A549 (cell line): ENCODE measurements around the gene TAOK3. TPM values are rescaled to one million over a fixed set of nuclear protein-coding genes. Genes with fewer than 3 reads are reported as not detected.

ENCODE experiments used
- ATAC-seq, 2 experiments: fragments of 200-7000 bp in 1 of 2; fragments of >200 bp in 1 of 2; cut with Nextera tagmentation in 1 of 2; cut with Tn5 transposase in 1 of 2; 3 replicates each; pipeline versions ENCODE4 v1.8.0 to v1.9.1; 2018 to 2020; ENCODE audit warnings: mild to moderate bottlenecking in 1 of 2, moderate library complexity in 1 of 2
- CTCF ChIA-PET: fragments of 300-600 bp; sonication (Branson Sonifier 250); formaldehyde crosslinking; extraction: SDS; loops from one replicate; lab custom pipeline; 2021; ENCODE audit warnings: antibody characterized with exemption, inconsistent platforms; lab: Yijun Ruan, JAX
- POLR2A ChIA-PET: fragments of 350-600 bp; formaldehyde crosslinking; extraction: SDS; loops from one replicate; lab custom pipeline; 2021; ENCODE audit warnings: antibody characterized with exemption, inconsistent platforms; lab: Yijun Ruan, JAX
- DNase-seq, 2 experiments: peaks; one replicate each; pipeline versions ENCODE4 v3.0.0 to v3.0.0-alpha.2; 2011 to 2016; ENCODE audit warnings: low read depth in 1 of 2, low spot score in 1 of 2
- FAIRE-seq: peaks from 2 replicates; lab custom pipeline; 2011; peaks lifted over from hg19 to GRCh38; lab: Jason Lieb, UNC
- H3K27ac ChIP-seq, 2 experiments: fragments of >200 bp; sonication (Bioruptor Twin); formaldehyde crosslinking; 3 replicates each; pipeline ENCODE4 v1.5.1; 2016 to 2017
- H3K4me1 ChIP-seq: fragments of >200 bp; sonication (Bioruptor Twin); formaldehyde crosslinking; 3 replicates; pipeline ENCODE4 v1.6.1; 2016
- H3K4me2 ChIP-seq: fragments of >200 bp; sonication (Bioruptor Twin); formaldehyde crosslinking; 3 replicates; pipeline ENCODE4 v1.6.1; 2016
- H3K4me3 ChIP-seq: fragments of >200 bp; sonication (Bioruptor Twin); formaldehyde crosslinking; 3 replicates; pipeline ENCODE4 v1.5.1; 2016
- H3K9me3 ChIP-seq: fragments of >200 bp; sonication (Bioruptor Twin); formaldehyde crosslinking; 3 replicates; pipeline ENCODE4 v1.6.1; 2016
- CEBPB ChIP-seq, 2 experiments: fragments of >200 bp in 1 of 2; sonication (Bioruptor Twin) in 1 of 2; formaldehyde crosslinking in 1 of 2; IDR thresholded peaks; 2 replicates each; pipeline ENCODE4 v1.6.1; 2012 to 2016
- CHD4 ChIP-seq: fragments of 200-600 bp; sonication (generic); IDR thresholded peaks from 2 replicates; pipeline ENCODE4 v1.6.1; 2016; ENCODE audit warnings: antibody characterized with exemption, mild to moderate bottlenecking, borderline replicate concordance
- EP300 ChIP-seq, 2 experiments: fragments of >200 bp; sonication (Bioruptor Twin); formaldehyde crosslinking; IDR thresholded peaks; 2 replicates in 1 of 2; 3 replicates in 1 of 2; pipeline ENCODE4 v1.6.1; 2016 to 2017
- FOSL2 ChIP-seq, 2 experiments: fragments of 450-650 bp in 1 of 2; fragments of >200 bp in 1 of 2; sonication (Bioruptor Twin) in 1 of 2; formaldehyde crosslinking; IDR thresholded peaks; 2 replicates each; pipeline versions ENCODE4 v1.5.0 to v1.6.1; 2016 to 2020; ENCODE audit warnings: mild to moderate bottlenecking in 1 of 2, moderate library complexity in 1 of 2
- HDAC2 ChIP-seq: fragments of 200-600 bp; sonication (generic); IDR thresholded peaks from 2 replicates; pipeline ENCODE4 v1.6.1; 2016
- HEYL ChIP-seq: fragments of 250-450 bp; sonication (Bioruptor Pico); IDR thresholded peaks from 2 replicates; pipeline ENCODE4 v1.8.0; 2021; ENCODE audit warnings: mild to moderate bottlenecking, moderate library complexity
- HOXA7 ChIP-seq: fragments of 250-450 bp; sonication (Bioruptor Pico); IDR thresholded peaks from 2 replicates; pipeline ENCODE4 v1.5.0; 2020; ENCODE audit warnings: mild to moderate bottlenecking, moderate library complexity
- JUNB ChIP-seq: fragments of >200 bp; sonication (Bioruptor Twin); formaldehyde crosslinking; IDR thresholded peaks from 2 replicates; pipeline ENCODE4 v1.6.1; 2016
- MAFK ChIP-seq: fragments of 450-650 bp; IDR thresholded peaks from 2 replicates; pipeline ENCODE4 v1.6.1; 2014; ENCODE audit not compliant: partially characterized antibody
- NFE2L2 ChIP-seq: fragments of 150-350 bp; conservative IDR thresholded peaks from 2 replicates; pipeline ENCODE4 v1.6.1; 2014; ENCODE audit warnings: low read length
- RAD21 ChIP-seq, 2 experiments: fragments of >200 bp in 1 of 2; sonication (Bioruptor Twin) in 1 of 2; formaldehyde crosslinking in 1 of 2; IDR thresholded peaks in 1 of 2; conservative IDR thresholded peaks in 1 of 2; 2 replicates in 1 of 2; 3 replicates in 1 of 2; pipeline ENCODE4 v1.6.1; 2012 to 2018; ENCODE audit warnings: inconsistent platforms in 1 of 2
- RNF2 ChIP-seq: fragments of 200-600 bp; sonication (generic); IDR thresholded peaks from 2 replicates; pipeline ENCODE4 v1.6.1; 2016; ENCODE audit warnings: low read depth, mild to moderate bottlenecking, antibody characterized with exemption, moderate library complexity, borderline replicate concordance
- SMC3 ChIP-seq: fragments of >200 bp; sonication (Bioruptor Twin); formaldehyde crosslinking; IDR thresholded peaks from 3 replicates; pipeline ENCODE4 v1.6.1; 2018; ENCODE audit warnings: inconsistent platforms
- ZC3H11A ChIP-seq: fragments of 450-650 bp; IDR thresholded peaks from 2 replicates; pipeline ENCODE4 v1.6.1; 2014; ENCODE audit warnings: antibody characterized with exemption, mild to moderate bottlenecking
- WGBS: methylation state at CpG from one replicate; pipeline ENCODE4 v1.1.6; 2017; ENCODE audit errors: missing lambda C conversion rate; 5-methylcytosine and 5-hydroxymethylcytosine counted together
- polyA plus RNA-seq, 4 experiments: library from polyadenylated mRNA; depleted of rRNA in 3 of 4; stranded (reverse); fragments of >200 nt; fragmentation: RNase III in 1 of 4; extraction: RNeasy Plus Mini Kit Qiagen cat#74134 plus additional on column Dnase treatment in 1 of 4; gene quantifications; 2 replicates in 3 of 4; 3 replicates in 1 of 4; pipeline ENCODE4 v1.2.3, GENCODE V29; 2011 to 2017
- TF ChIP-seq, protein P1 (sequence below): fragments of >200 bp; sonication (Bioruptor Twin); formaldehyde crosslinking; IDR thresholded peaks from 3 replicates; pipeline ENCODE4 v1.5.1; 2016
- TF ChIP-seq, protein P2 (sequence below): fragments of 250-450 bp; sonication (Bioruptor Pico); IDR thresholded peaks from 2 replicates; pipeline ENCODE4 v1.5.0; 2020; ENCODE audit warnings: low read depth, mild to moderate bottlenecking, moderate library complexity
- TF ChIP-seq, protein P3 (sequence below): fragments of 450-650 bp; IDR thresholded peaks from 2 replicates; pipeline ENCODE4 v1.6.1; 2014; ENCODE audit warnings: antibody characterized with exemption
- TF ChIP-seq, protein P4 (sequence below): fragments of >200 bp; sonication (Bioruptor Twin); formaldehyde crosslinking; IDR thresholded peaks from 2 replicates; pipeline ENCODE4 v1.6.1; 2016
- TF ChIP-seq, protein P5 (sequence below): fragments of 150-350 bp; IDR thresholded peaks from 2 replicates; pipeline ENCODE4 v1.6.1; 2014; ENCODE audit warnings: low read depth, mild to moderate bottlenecking, low read length
- TF ChIP-seq, protein P6 (sequence below): IDR thresholded peaks from 2 replicates; pipeline ENCODE4 v1.6.1; 2012; ENCODE audit warnings: low read depth, borderline replicate concordance

TAOK3 gene
- polyA plus RNA-seq, 2 of the 4 experiments (the other 2 are of a cell fraction), result 13.1 to 27.6 TPM

DNA sequence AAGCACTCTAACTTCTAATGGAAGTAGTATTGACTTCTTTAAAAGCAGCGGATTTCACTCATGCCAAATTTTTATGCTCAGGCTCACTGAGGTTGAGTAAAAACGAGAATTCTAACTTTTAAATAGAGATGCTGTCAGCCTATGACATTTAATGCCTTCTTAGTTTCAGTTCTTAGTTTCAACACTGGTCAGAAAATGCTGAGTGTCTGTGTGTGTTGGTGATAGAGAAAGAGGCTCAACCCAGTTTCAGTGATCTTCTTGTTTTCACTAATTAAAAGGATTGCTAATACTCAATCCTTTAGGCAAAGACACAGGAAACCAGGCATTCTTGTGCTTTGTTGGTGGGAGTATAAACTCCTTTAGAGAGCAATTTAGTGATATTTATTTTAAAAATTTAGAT is 205.8 kb downstream of the TAOK3 start:
- ChIA-PET POLR2A (no interaction called here), CTCF (interaction anchor here (0.6 to 4.4 kb wide), 7 partner anchors 8 to 886 kb away, joined by 3 to 61 read pairs (median 5); partner anchors contain the start of genes SUDS3 and TAOK3)
- Histone ChIP-seq H3K4me2 (no peak overlapping the region), H3K9me3 (no peaks in the 10 kb centered on the region), H3K27ac (no peak overlapping the region), H3K4me1 (no peaks in the 10 kb centered on the region), H3K4me3 (no peak overlapping the region)
- no peak for DNase-seq
- 83% methylated on average over 2 of the region's 2 CpGs for WGBS
- FAIRE-seq, result no peak
- no peak for ATAC-seq
- no peak for TF ChIP-seq ZC3H11A
- no peak for TF ChIP-seq HOXA7 (CRISPR knock-in tag)
- TF ChIP-seq FOSL2 (IDR thresholded peaks at IDR 0.05), result no peak
- TF ChIP-seq FOSL2 (CRISPR knock-in tag; IDR thresholded peaks at IDR 0.05), result no peak

DNA sequence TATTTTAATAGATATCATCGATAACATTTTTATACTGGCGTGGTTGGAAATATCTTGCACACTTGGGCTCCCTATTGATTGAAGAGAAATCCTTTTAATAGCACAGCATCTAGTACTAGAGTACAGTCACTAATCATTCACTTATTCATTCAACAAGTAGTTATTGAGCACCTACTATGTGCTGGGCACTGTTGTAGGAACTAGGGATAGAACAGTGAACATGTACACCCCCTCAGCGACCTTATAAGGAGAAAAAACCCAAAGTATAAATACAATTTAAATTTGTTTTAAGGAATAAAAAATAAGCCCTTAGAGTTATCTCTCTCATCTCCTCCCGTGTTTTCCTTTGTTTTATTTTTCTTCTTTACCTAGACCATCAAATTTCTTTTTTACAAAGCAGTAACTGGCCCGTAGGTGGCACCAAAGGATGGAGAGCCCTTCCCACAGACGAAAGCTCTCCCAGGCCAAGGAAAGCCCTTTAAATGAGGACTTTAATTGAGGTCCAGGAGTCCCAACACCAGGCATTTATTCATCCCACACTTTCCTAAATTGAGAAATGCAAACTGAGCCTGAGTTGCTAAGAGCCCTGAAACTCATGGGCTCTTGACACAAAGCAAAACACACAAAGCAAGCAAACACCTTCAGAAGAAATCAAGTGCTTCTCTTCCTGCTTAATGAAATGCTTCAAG is 207.8 kb downstream of the TAOK3 start:
- H3K4me1 ChIP-seq, result no peaks in the 10 kb centered on the region
- ATAC-seq (peak; percentile 87 to 89), FAIRE-seq (no peak), DNase-seq (peak; percentile 48 to 51)
- CTCF ChIA-PET, result interaction anchor here (0.5 to 3.5 kb wide), 18 partner anchors 10 to 290 kb away, joined by 3 to 61 read pairs (median 4); partner anchors contain the start of genes PEBP1, SUDS3 and TAOK3
- no peaks in the 10 kb centered on the region for H3K9me3 ChIP-seq
- WGBS, result 42% methylated on average over 6 of the region's 6 CpGs
- POLR2A ChIA-PET, result interaction anchor here (0.6 to 1.0 kb wide), 2 partner anchors 30 to 211 kb away, joined by 4 to 7 read pairs; partner anchors contain the start of gene SUDS3
- TF ChIP-seq SMC3, result peak; percentile 55; the same call in 2 of the 3 replicates
- TF ChIP-seq CEBPB (IDR thresholded peaks at IDR 0.05), result no peak
- no peak for TF ChIP-seq HEYL (CRISPR knock-in tag)
- TF ChIP-seq, protein P1, sequence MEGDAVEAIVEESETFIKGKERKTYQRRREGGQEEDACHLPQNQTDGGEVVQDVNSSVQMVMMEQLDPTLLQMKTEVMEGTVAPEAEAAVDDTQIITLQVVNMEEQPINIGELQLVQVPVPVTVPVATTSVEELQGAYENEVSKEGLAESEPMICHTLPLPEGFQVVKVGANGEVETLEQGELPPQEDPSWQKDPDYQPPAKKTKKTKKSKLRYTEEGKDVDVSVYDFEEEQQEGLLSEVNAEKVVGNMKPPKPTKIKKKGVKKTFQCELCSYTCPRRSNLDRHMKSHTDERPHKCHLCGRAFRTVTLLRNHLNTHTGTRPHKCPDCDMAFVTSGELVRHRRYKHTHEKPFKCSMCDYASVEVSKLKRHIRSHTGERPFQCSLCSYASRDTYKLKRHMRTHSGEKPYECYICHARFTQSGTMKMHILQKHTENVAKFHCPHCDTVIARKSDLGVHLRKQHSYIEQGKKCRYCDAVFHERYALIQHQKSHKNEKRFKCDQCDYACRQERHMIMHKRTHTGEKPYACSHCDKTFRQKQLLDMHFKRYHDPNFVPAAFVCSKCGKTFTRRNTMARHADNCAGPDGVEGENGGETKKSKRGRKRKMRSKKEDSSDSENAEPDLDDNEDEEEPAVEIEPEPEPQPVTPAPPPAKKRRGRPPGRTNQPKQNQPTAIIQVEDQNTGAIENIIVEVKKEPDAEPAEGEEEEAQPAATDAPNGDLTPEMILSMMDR, result peak; percentile 68
- TF ChIP-seq CHD4, result no peak
- TF ChIP-seq, protein P2, sequence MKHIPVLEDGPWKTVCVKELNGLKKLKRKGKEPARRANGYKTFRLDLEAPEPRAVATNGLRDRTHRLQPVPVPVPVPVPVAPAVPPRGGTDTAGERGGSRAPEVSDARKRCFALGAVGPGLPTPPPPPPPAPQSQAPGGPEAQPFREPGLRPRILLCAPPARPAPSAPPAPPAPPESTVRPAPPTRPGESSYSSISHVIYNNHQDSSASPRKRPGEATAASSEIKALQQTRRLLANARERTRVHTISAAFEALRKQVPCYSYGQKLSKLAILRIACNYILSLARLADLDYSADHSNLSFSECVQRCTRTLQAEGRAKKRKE (CRISPR knock-in tag), result no peak
- no peak for TF ChIP-seq JUNB
- TF ChIP-seq HDAC2, result no peak
- TF ChIP-seq RAD21 (conservative IDR thresholded peaks at IDR 0.05 in 1 of 2, IDR thresholded peaks at IDR 0.05 in 1 of 2), result peak; percentile 70 to 82
- no peak for TF ChIP-seq MAFK
- H3K4me2 ChIP-seq, result no peak overlapping the region
- H3K27ac ChIP-seq, result no peak overlapping the region
- H3K4me3 ChIP-seq, result no peak overlapping the region

DNA sequence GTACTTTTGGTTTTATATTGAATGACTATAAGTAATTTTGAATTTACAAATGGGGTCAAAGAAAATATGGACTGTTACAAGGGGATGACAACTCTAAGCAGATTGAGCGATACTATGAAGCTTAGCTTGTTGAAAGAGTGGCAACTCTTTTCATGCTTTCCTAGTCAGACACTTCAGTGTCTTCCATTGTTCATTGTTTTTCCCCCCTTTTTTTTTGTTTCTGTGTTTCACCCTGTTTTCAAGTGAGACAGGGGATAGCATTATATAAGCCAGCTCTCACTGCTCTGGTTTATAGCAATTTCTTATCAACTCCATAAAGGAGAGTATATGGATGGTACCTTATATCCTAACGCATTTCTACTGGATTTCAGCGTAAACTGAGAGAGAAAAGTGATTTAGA is 212.2 kb downstream of the TAOK3 start:
- no peaks in the 10 kb centered on the region for H3K4me1 ChIP-seq
- no peak overlapping the region for H3K4me2 ChIP-seq
- ATAC-seq, result no peak
- ChIA-PET POLR2A (no interaction called here), CTCF (interaction anchor here (0.6 to 3.0 kb wide), 5 partner anchors 11 to 383 kb away, joined by 3 to 24 read pairs (median 3); partner anchors contain the start of gene SUDS3)
- H3K27ac ChIP-seq, result no peak overlapping the region
- DNase-seq, result no peak
- FAIRE-seq, result no peak
- H3K4me3 ChIP-seq, result no peak overlapping the region
- TF ChIP-seq RNF2, result no peak
- TF ChIP-seq JUNB, result no peak
- TF ChIP-seq, protein P3, sequence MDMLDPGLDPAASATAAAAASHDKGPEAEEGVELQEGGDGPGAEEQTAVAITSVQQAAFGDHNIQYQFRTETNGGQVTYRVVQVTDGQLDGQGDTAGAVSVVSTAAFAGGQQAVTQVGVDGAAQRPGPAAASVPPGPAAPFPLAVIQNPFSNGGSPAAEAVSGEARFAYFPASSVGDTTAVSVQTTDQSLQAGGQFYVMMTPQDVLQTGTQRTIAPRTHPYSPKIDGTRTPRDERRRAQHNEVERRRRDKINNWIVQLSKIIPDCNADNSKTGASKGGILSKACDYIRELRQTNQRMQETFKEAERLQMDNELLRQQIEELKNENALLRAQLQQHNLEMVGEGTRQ, result no peak
- TF ChIP-seq NFE2L2, result no peak
- TF ChIP-seq EP300 (IDR thresholded peaks at IDR 0.05), result no peak
- no peak for TF ChIP-seq MAFK
- TF ChIP-seq, protein P4, sequence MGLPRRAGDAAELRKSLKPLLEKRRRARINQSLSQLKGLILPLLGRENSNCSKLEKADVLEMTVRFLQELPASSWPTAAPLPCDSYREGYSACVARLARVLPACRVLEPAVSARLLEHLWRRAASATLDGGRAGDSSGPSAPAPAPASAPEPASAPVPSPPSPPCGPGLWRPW, result no peak
- TF ChIP-seq, protein P5, sequence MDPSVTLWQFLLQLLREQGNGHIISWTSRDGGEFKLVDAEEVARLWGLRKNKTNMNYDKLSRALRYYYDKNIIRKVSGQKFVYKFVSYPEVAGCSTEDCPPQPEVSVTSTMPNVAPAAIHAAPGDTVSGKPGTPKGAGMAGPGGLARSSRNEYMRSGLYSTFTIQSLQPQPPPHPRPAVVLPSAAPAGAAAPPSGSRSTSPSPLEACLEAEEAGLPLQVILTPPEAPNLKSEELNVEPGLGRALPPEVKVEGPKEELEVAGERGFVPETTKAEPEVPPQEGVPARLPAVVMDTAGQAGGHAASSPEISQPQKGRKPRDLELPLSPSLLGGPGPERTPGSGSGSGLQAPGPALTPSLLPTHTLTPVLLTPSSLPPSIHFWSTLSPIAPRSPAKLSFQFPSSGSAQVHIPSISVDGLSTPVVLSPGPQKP, result no peak
- TF ChIP-seq, protein P6, sequence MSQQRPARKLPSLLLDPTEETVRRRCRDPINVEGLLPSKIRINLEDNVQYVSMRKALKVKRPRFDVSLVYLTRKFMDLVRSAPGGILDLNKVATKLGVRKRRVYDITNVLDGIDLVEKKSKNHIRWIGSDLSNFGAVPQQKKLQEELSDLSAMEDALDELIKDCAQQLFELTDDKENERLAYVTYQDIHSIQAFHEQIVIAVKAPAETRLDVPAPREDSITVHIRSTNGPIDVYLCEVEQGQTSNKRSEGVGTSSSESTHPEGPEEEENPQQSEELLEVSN, result no peak
- TF ChIP-seq, protein P2 (CRISPR knock-in tag), result no peak
- no peaks in the 10 kb centered on the region for H3K9me3 ChIP-seq
- WGBS, result 95% methylated on average over 3 of the region's 3 CpGs
